Activated CD4-positive, alpha-beta T cell treated with anti-CD3 and anti-CD28 coated beads for 1 hour (primary cell): ENCODE measurements around the gene ALDOC.

Experiments used
- DNase-seq: peaks from one replicate; pipeline ENCODE4 v3.0.0-alpha.2; 2020

Gene ALDOC

GRCh38 chr17:28551421-28552175, 25.1 kb downstream of the ALDOC start:
- no peak for DNase-seq

GRCh38 chr17:28550858-28551257, 25.8 kb downstream of the ALDOC start:
- DNase-seq = no peak

- peak; percentile 29 for DNase-seq
Measured at GRCh38 chr17:28549236-28550132, 27.2 kb downstream of the ALDOC start.

GRCh38 chr17:28548417-28549130, 28.1 kb downstream of the ALDOC start:
- no peak for DNase-seq

- peak; percentile 29 for DNase-seq
Measured at GRCh38 chr17:28547623-28548416, 28.9 kb downstream of the ALDOC start.

- no peak for DNase-seq
Measured at GRCh38 chr17:28547096-28547622, 29.5 kb downstream of the ALDOC start.

GRCh38 chr17:28545787-28546415, 30.8 kb downstream of the ALDOC start:
- DNase-seq = no peak

- no peak for DNase-seq
Measured at GRCh38 chr17:28545141-28545503, 31.6 kb downstream of the ALDOC start.

- no peak for DNase-seq
Measured at GRCh38 chr17:28544402-28545140, 32.1 kb downstream of the ALDOC start.

- DNase-seq = no peak
Measured at GRCh38 chr17:28541439-28541838, 35.3 kb downstream of the ALDOC start.

- no peak for DNase-seq
Measured at GRCh38 chr17:28540231-28540630, 36.5 kb downstream of the ALDOC start.

GRCh38 chr17:28538296-28538895, 38.3 kb downstream of the ALDOC start:
- DNase-seq = no peak

- DNase-seq = no peak
Measured at GRCh38 chr17:28537219-28537610, 39.5 kb downstream of the ALDOC start.

- DNase-seq = no peak
Measured at GRCh38 chr17:28536532-28537218, 40.0 kb downstream of the ALDOC start.

GRCh38 chr17:28534740-28535375, 41.8 kb downstream of the ALDOC start:
- no peak for DNase-seq

- DNase-seq = no peak
Measured at GRCh38 chr17:28533091-28533807, 43.4 kb downstream of the ALDOC start.

GRCh38 chr17:28532050-28532960, 44.4 kb downstream of the ALDOC start:
- no peak for DNase-seq

GRCh38 chr17:28530926-28531325, 45.8 kb downstream of the ALDOC start:
- no peak for DNase-seq
